Retinal pigment epithelial cell (primary cell): ENCODE results near the gene TNFRSF18.

Experiments used
- DNase-seq: peaks from one replicate; pipeline ENCODE4 v3.0.0-alpha.2; 2010; ENCODE audit warnings: low read depth
- H3K4me3 ChIP-seq: 2 replicates; pipeline ENCODE4 v1.5.1; 2011; ENCODE audit warnings: mild to moderate bottlenecking, low read length, control low read depth, moderate library complexity
- CTCF ChIP-seq: conservative IDR thresholded peaks from 2 replicates; pipeline ENCODE4 v1.5.1; 2011; ENCODE audit warnings: low read depth, low read length, control low read depth, inconsistent platforms

Gene TNFRSF18

GRCh38 chr1:1206966-1207531, 657 bp upstream of the TNFRSF18 start:
- H3K4me3 ChIP-seq = no peak overlapping the region
- peak; percentile 10 for TF ChIP-seq CTCF
- no peak for DNase-seq

GRCh38 chr1:1205769-1206375, 520 bp downstream of the TNFRSF18 start:
- TF ChIP-seq CTCF = no peak
- H3K4me3 ChIP-seq = peak overlapping the region; percentile 6
- no peak for DNase-seq

- no peak for DNase-seq
- TF ChIP-seq CTCF = no peak
- H3K4me3 ChIP-seq = no peak overlapping the region
Observed at GRCh38 chr1:1204998-1205768, 1.2 kb downstream of the TNFRSF18 start.

GRCh38 chr1:1204425-1204920, 1.9 kb downstream of the TNFRSF18 start:
- DNase-seq = no peak
- H3K4me3 ChIP-seq = no peak overlapping the region
- TF ChIP-seq CTCF = no peak

- no peak overlapping the region for H3K4me3 ChIP-seq
- DNase-seq = no peak
Observed at GRCh38 chr1:1203561-1204424, 2.6 kb downstream of the TNFRSF18 start.

More at GRCh38 chr1:1203561-1204424, 2.6 kb downstream of the TNFRSF18 start:
- no peak for TF ChIP-seq CTCF
